ENCODE results near the gene IL34.

DNA sequence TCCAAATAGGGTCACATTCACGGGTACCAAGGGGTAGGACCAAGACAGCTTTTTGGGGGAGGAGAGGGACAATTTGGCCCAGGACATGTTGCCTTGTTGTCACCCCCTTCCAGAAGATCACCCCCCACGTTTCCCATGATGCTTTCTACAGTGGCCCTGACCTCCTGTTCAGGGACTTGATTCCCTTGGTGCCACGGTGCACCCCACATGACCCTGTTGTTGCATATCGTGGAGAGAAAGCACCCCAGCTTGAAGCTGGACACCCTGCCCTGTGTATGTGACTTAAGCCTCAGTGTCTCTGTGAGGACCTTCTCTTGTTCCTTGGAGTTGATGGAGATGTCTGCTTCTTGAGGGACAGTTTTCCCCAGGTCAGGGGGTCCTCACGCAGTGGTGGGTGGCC, 12.6 kb downstream of the IL34 start:
- TF ChIP-seq POLR2A (IDR thresholded peaks at IDR 0.05): no peak
- TF ChIP-seq EP300 (IDR thresholded peaks at IDR 0.05): no peak
